ENCODE results near the gene BPI.
"Not testable (repeated sequence)": the region's sequence is repeated elsewhere in the genome, so short reads cannot be mapped to it uniquely, and the experiment has no call there.

BPI gene

DNA sequence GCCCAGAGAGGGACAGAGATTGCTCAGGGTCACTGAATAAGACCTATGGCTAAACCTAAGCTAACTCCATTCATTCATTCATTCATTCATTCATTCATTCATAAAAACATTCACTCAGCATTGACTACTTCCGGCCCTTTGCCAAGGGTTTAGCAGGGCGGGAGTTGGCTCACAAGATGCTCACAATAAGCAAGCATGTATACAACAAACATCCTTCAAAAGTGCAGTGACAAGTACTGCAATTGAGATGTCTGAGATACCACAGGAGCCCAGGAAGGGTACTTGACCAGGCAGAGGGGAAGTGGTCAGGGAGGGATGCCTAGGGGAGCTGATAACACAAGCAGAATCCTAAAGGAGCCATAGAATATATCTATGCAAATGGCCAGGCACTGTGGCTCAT lies 25.2 kb upstream of the BPI start:
- DNase-seq: no peak

DNA sequence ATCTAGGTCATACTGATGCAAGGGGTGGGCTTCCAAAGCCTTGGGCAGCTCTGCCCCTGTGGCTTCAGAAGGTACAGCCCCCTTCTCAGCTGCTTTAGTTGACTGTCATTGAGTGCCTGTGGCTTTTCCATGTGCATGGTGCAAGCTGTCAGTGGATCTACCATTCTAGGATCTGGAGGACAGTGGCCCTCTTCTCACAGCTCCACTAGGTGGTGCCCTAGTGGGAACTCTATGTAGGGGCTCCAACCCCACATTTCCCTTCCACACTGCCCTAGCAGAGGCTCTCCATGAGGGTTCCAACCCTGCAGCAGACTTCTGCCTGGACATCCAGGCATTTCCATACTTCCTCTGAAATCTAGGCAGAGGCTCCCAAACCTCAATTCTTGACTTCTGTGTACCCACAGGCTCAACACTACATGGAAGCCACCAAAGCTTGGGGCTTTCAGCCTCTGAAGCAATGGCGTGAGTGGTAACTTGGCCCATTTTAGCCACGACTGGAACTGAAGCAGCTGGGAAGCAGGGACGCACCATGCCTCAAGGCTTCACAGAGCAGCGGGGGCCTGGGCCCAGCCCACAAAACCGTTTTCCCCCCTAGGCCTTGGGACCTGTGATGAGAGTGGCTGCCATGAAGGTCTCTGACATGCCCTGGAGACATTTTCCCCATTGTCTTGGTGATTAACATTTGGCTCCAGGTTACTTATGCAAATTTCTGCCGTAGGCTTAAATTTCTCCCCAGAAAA lies 22.6 kb upstream of the BPI start:
- not testable (repeated sequence) for DNase-seq

DNA sequence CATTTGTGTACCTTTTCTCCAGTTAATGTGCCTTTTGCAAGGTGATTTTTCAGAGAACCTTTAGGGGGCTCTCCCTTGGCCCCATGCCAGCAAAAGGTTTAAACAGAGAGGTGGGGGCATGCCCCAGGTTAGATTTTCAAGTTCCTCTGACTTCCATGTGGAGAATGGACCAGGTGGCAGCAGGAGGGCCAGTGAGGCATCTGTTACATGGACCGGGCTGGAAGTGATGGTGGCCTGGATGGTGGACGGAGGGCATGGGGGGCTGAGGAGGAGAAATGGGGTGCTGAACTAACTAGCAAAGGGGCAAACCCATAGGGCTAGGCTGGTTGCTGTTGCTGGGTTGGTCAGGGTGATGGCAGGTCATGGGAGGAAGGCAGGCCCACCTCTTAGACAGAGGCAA lies 20.7 kb upstream of the BPI start:
- DNase-seq: no peak

DNA sequence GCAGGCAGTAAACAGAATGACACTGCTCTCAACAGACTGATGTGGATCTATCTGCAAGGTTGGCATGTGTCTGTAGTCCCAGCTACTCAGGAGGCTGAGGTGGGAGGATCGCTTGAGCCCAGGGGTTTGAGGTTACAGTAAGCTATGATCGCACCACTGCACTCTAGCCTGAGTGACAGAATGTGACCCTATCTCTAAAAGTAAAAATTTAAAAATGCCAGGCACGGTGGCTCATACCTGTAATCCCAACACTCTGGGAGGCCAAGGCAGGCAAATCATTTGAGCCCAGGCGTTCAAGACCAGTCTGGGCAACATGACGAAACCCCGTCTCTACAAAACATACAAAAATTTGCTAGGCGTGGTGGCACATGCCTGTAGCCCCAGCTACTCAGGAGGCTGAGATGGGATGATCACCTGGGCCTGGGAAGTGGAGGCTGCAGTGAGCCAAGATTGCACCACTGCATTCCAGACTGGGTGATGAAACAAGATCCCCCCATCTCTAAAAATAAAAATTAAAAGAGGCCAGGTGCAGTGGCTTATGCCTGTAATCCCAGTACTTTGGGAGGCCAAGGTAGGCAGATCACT lies 19.8 kb upstream of the BPI start:
- DNase-seq: not testable (repeated sequence)

DNA sequence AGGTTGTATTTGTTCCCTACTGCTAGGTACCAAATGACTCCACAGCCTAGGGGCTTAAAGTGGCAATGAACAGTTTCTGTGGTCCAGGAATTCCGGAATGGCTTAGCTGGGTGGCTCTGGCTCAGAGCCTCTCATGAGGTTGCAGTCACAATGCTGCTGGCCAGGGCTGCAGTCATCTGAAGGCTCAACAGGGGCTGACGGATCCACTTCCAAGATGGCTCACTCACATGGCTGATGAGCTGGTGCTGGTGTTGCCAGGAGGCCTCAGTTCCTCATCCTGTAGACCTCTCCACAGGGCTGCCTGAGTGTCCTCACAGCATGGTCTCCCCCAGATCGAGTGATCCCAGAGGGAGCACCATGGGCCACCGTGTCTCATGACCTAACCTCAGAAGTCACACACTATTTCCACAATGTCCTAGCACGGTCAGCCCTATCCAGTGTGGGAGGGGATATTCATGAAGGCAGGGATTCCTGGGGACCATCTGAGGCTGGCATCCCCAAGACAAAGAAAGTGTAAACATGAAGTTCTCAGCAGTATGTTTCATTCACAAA lies 19.0 kb upstream of the BPI start:
- no peak for DNase-seq

DNA sequence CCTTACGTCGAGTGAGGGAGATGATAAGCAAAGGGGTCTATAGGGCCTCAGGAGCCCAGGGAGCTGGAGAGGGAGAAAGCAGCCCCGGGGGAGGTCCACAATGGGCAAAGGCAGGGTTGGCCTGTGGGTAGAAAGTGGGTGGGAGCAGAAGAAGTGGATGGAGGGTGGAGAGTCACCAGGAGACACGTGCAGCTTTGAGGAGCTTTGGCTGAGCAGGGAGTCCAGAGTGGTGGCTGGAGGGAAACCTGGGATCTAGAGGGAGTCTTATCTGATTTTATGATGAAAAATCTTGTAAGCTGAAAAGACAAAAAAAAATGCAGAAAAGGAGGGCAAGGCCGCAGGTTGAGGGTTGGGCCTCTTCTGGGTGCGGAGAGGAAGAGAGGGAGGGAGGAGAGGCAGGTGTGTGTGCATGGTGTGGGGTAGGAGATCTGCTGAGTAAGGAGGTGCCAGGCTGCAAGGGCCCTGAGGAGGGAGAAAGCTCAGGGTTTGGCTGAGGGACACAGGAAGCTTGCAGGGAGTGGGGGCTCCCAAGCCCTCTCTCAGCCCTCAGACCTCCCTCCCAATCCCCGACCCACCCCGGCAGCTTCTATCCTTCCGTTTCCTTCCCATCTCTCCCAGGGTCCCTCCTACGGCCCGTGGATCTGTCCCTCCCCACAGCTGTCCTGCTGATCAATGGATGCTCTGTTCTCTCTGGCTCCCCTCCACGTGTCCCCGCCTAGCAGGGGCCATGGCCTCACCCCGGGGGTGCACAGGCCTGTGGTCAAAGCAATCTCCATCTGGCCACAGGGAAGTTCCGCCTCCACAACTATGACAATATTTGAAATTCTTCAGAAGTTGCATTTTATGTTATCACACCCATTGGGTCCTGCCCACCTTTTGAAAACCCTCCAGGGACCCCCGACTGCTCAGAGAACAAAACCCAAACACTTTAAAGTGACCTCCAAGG lies 17.1 kb upstream of the BPI start:
- no peak for DNase-seq

DNA sequence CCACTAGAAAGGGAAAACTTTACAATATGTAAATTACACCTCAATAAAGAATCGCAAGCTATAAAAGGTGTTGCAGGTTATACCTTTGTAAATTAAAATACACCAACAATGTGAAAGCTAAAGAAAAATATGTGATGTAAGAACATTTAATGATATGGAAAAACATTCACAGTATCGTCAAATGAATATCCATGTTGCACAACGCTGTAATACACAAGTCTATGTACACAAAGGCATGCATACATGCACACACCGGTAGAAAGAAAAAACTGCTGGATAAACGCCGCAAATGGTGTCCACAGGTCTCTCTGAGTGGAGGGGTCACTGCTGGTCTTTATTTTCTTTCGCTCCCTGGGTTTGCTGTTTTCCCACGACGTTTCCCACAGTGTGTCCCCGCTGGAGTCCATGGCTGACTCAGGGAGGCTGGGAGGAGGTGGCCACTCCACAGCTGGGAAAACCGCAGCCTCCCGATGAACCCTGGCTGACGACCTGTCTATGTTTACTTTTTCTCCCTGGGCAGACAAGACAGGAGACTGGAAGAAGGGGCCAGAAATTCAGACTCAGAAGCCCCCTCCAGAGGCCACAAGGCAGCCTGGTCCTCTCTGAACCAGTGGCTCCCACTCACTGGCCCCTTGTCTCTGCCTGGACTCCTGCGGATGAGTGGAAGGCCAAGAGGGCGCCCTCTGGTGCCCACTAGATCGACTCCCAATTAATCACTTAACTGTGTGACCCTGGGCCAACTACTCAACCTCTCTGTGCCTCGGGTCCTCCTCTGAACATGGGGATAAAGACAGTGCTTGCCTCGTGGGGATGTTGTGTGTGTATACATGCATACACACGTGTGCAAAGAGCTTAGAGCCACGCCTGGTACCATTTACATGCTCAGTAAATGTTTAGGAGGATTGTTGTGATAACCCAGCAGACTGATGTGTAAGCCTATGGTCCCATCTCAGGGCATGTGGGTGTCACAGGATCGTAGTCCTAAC lies 12.8 kb upstream of the BPI start:
- DNase-seq: no peak

DNA sequence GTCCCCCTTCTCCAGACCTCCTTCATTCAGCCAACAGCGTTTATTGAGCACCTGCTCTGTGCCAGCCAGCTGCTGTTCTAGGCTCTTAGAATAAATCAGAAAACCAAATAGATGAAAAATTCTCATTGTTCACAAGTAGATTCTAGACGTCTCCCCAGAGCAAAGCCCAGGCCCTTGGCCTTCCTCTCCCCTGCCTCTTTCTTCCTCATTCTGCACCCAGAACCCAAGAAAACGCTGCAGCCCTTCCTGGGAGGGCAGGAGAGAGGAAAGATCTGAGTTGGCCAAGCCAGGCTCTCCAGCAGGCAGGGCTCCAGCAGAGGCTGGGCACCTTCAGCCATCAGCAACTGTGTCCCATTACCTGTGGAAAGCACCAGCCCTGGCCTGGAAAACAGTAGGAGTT lies 12.0 kb upstream of the BPI start:
- no peak for DNase-seq

DNA sequence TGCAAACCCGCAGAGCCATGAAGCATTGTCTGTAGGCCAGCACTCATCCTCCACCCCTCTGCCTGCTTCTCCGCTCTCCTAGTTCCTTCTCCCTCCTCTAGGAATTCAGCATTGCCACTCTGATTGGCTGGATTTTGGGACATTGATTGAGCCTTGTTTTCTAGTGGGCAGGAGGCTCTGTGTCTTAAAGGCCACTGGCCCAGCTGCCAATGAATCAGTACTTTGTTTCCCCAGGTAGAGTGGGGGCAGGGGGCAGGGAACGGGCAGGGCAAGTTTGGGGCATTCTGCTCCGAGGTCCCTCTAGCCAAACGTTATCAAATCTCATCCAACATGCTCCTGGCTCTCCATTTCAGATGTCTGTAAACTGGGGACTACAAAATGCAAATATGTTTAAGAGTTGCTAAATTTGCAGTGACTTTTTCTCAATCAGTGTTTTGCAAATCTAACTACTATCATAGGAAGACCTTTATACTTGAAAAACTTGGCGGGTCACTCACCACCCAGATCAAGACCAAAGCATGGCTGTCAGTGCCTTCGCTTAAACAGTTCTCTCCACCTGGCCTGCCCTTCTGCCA lies 10.4 kb upstream of the BPI start:
- DNase-seq: no peak

DNA sequence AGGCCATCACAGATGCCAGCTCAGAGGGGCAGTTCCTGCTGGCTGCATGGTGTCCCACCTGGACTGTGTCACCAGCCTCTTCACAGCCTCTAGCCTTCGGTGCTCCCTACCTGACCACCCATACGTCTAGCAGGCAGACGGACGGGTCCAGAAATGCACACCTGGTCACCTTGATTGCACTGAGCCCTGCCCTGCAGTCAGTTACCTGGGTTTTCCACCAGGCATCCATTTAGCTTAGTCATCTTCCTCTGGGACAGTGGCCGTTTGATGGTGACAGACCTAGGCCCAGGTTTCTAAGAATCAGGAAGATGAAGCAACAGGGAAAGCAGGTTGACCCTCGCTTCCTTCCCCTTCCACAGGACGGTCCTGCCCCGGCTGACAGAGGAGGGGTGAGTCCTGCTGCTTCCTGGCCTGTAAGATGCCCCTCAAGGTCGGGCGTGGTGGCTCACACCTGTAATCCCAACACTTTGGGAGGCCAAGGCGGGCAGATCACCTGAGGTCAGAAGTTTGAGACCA lies 9.8 kb upstream of the BPI start:
- no peak for DNase-seq

DNA sequence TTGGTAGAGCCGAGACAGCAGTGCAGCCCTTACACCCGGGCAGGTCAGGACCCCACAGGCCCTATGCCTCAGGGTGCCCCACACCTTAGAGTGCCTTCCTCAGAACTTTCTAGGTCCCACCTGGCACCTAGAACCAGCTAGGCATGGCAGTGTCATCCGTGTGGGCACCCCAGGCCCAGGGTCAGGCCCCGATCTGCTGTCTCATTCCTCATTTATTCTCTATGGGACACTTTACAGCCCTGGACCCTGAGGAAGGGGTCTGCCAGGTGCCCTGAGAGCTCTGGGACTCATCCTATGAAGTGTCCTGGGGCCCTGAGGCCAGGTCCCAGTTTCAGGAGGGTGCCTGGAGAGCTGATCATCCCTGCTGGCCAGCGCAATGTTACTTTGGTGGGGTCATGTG lies 8.1 kb upstream of the BPI start:
- no peak for DNase-seq

DNA sequence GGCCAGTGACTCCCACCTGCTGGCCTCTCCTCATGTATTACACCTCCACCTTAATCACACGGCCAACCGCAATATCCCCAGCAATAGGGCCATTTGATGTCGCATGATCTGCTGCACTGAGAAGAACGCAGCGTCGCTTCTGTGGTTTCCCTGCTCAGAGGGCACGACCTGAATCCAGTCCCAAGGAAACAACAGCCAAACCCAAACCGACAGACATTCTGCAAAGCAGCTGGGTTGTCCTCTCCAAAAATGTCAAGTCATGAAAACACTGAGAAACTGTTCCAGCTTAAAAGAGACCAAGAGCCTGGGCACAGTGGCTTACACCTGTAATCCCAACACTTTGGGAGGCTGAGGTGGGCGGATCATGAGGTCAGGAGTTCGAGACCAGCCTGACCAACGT lies 7.5 kb upstream of the BPI start:
- no peak for DNase-seq

DNA sequence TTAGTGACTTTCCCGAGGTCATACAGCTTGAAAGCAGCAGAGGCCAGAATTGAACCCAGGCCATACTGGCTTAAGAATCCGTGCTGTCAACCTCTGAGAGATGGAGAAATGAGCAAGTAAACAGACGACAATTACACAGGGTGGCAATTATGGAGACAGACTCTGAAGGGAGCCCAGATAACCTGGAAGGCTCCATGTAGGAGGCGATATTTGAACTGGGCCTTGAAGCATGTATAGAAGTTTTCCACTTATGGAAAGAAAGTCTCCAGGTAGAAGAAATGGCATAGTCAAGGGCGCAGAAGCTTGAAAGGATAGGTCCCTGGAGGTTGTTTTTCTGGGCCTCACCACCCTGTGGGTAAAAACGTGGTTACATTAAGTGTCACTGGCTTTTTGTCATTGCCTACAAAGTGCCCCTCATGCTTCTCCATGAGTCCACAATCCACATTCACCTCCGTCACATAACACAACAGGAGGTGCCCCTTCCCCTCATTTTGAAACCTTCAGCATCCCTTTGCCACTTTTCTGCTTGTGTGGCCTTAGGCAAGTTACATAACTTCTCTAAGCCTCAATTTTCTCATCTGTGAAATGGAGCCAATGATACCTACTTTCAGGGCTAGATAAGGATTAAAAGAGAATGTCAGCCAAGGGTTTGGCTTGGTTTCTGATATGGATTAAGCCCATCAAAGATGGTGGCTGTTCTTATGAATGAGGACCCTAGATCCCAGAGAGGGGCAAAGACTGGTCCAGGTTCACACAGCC lies 5.9 kb upstream of the BPI start:
- DNase-seq: no peak

DNA sequence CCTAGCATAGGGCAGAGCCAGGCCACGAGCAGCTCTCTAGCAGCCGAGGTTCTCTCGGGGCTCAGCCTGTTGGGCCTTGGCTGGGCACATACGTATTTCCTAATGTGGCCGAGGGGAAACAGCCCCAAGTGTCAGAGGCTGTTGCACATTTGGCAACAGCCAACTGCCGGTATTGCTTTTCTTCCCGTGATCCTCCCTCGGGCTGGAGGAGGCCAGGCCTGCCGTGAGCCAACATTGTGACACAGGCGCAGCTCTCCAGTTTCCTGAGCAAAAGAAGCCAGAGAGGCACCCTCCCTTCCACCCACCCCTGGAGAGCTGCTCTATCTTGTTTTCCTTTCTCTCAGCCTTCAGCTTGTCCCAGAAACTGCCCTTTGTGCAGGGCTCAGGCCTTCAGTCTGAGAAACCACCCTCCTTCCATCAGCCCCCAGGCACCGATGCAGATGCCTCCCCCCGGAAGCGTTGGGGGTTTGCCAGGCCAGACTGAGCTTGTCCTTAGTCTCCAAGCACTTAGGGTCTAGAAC lies 5.1 kb upstream of the BPI start:
- no peak for DNase-seq

DNA sequence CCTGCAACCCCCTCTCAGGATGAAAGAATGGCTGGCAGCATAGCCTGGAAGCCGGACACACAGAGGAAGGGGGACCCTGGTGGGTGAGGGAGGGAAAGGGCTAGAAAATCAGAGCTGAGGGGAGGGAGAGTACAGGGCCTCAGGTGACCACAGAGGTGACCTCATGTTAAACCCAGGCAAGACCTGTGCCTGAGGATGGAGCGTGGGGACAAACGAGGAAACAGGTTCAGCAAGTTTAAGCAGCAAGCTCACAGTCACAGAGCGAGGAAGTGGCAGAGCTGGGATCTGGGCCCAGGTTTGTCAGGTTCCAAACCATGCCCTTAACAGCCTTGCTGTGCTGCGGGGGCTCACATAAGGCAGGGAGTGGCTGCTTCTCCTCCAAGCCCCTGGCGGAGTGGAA lies 4.0 kb upstream of the BPI start:
- no peak for DNase-seq

DNA sequence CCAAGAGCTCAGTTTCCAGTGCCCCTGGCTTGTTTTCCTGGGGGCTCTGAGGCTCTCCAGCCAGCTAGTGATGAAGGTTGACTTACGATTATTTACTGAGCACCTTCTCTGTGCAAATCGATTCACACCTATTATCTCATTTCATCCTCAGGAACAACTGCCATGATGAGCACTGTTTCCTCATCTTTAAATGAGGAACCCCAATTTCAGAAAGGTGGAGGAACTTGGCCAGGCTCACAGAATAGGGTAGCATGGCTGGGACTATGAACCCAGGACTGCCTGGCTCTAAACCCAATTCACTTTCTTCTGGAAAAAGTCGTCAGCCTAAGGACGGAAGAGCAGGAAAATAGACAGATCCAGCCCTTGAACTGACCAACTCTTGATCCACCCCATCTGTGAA lies 3.5 kb upstream of the BPI start:
- DNase-seq: no peak

DNA sequence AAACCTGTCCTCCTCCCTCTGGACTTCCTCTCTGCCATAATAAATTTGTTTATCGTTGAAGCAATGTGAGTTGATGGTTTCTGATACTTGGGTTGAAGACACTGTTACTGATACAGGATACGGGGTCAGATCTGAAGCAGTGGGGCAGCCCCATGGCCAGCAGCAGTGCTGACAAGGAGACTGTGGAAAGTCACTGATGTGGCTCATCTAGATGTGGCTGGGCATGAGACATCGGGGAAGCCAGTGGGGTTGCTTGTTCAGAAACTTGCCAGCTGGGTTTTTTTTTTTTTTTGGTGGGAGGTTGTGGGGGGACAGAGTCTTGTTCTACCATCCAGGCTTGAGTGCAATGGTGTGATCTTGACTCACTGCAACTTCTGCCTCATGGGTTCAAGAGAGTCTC lies 2.6 kb upstream of the BPI start:
- DNase-seq: no peak

DNA sequence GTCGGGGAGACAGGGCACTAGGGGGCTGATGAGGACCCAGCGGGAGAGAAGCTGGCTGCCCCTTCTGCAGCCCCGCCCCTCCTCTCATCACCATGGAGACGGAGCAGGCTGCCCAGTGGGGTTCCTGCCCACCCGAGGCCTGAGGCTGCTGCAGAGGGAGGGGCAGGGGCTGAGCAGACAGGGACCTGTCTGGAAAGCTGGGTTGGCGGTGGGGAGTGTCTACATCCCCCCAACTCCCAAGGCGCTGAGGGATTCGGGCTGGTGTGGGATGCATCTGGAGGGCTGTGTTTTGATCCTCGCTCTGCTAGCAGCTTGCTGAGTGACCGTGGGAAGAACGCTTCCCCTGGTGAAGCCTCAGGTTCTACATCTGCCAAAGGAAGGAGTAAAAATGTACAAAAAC lies 1.2 kb upstream of the BPI start:
- DNase-seq: no peak

DNA sequence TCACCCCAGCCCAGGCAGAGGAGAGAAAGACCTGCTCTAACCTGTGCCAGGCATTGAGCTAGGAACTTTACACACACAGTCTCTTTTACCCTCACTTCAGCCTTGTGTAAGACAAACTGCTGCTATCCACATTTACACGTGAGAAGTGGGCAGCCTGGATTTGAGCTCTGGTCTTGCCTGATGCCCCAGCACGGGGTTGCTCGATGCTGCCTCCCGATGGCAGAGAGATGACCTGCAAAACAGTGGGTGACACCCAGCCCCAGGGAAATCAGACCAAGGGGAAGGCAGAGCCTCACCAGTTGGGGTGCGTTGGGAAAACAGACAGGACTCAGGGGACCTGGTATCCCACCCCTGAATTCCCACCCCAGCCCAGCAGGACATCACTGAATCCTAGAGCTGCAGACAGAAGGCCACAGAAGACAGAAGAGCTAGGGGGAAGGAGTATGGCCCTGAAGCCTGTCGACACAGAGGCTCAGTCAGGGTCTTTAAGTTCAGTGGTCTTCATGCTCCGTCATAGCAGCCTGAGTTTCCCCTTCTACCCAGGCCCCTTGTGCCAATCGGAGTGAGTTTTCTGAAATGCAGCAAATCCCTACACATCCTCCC lies 990 bp downstream of the BPI start:
- DNase-seq: no peak

DNA sequence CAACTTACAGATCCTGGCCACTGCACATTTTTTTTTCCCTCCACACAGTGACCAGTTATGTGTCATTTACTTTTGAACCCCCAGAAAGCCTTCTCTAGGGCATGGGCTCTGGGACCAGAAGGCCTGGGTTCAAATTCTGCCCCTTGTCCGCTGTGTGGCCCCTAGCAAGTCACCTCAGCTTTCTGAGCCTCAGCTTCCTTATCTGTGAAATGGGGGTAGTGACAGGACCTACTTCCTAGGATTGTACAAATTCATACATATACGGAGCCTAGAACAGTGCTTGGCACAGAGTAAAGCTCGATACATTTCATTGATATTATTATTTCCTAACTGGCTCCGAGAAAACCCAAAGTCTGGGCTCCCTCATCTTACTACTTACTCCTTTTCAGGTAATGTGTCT lies 1.6 kb downstream of the BPI start:
- no peak for DNase-seq

All from NK-92 treated with Interleukin-12 subunit alpha and Interleukin-12 subunit beta, amount 100 ng/mL, for 24 hours (cell line).